Body of pancreas (tissue), 4 donors: Measurements from ENCODE around the gene TBX1. TPM values are rescaled to one million over a fixed set of nuclear protein-coding genes. Genes with fewer than 3 reads are reported as not detected.

Experiments used
- ATAC-seq: fragments of 150-250 bp; one replicate; pipeline ENCODE4 v1.9.1; 2016
- DNase-seq, 4 donors: peaks; one replicate each; pipeline ENCODE4 v3.0.0-alpha.2; 2019
- H3K27ac ChIP-seq, 4 donors: fragments of 200-600 bp; sonication (generic); 1 replicate in 3 of 4; 2 replicates in 1 of 4; pipeline versions ENCODE4 v1.5.1 to v1.6.1; 2016 to 2019; ENCODE audit warnings: mild to moderate bottlenecking in 1 of 4, mixed read lengths in 1 of 4, moderate library complexity in 1 of 4
- H3K27me3 ChIP-seq, 2 donors: fragments of 200-600 bp; sonication (generic); one replicate each; pipeline ENCODE4 v1.6.0; 2016; ENCODE audit warnings: mild to moderate bottlenecking in 1 of 2
- H3K36me3 ChIP-seq, 2 donors: fragments of 200-600 bp; sonication (generic); replicated peaks in 1 of 2; 2 replicates each; pipeline ENCODE4 v1.5.1; 2016; ENCODE audit warnings: low read depth in 2 of 2; ENCODE audit not compliant: insufficient read depth in 1 of 2
- H3K4me1 ChIP-seq: fragments of 200-600 bp; sonication (generic); one replicate; pipeline ENCODE4 v1.6.0; 2016
- H3K4me3 ChIP-seq, 2 donors: fragments of 200-600 bp; sonication (generic); 1 replicate in 1 of 2; 2 replicates in 1 of 2; pipeline ENCODE4 v1.5.1; 2016 to 2019
- H3K9me3 ChIP-seq, 3 donors: fragments of 200-600 bp; sonication (generic); 1 replicate in 2 of 3; 2 replicates in 1 of 3; pipeline ENCODE4 v1.5.1; 2016
- POLR2A ChIP-seq, 3 donors: fragments of 450-650 bp; IDR thresholded peaks; one replicate each; pipeline ENCODE4 v1.6.1; 2016; ENCODE audit warnings: antibody characterized with exemption in 3 of 3, mild to moderate bottlenecking in 2 of 3
- WGBS, 2 donors: methylation state at CpG; one replicate each; pipeline ENCODE4 v1.1.5; 2017; 5-methylcytosine and 5-hydroxymethylcytosine counted together
- intact Hi-C: fragments of 100-400 bp; cut with DNase I; formaldehyde crosslinking; loops from one replicate; pipeline ENCODE4 v1.15.1; 2023
- total RNA-seq, 2 donors: library from RNA; depleted of rRNA; stranded (reverse); fragments of >200 nt; gene quantifications; one replicate each; pipeline ENCODE4 v1.1.0, GENCODE V29; 2016
- TF ChIP-seq, protein P1 (sequence below), 7 experiments: fragments of 450-650 bp in 4 of 7; fragments of 200-600 bp in 3 of 7; sonication (generic) in 3 of 7; IDR thresholded peaks; one replicate each; pipeline ENCODE4 v1.5.1; 2016 to 2019; ENCODE audit warnings: antibody characterized with exemption in 7 of 7

The TBX1 gene
- total RNA-seq, 2 donors from 2014 or later: 1.0 TPM; not detected in 1

GRCh38 chr22:19733755-19734154, 26.8 kb upstream of the TBX1 start:
- DNase-seq (no peak), ATAC-seq (no peak)
- Histone ChIP-seq H3K27ac (no peak overlapping the region), H3K4me1 (peaks cover 13% of the 10 kb centered on the region), H3K4me3 (no peak overlapping the region), H3K36me3 (no peaks in the 10 kb centered on the region), H3K27me3 (no peaks in the 10 kb centered on the region), H3K9me3 (no peaks in the 10 kb centered on the region)
- no peak for TF ChIP-seq POLR2A (IDR thresholded peaks at IDR 0.05)
- TF ChIP-seq, protein P1, sequence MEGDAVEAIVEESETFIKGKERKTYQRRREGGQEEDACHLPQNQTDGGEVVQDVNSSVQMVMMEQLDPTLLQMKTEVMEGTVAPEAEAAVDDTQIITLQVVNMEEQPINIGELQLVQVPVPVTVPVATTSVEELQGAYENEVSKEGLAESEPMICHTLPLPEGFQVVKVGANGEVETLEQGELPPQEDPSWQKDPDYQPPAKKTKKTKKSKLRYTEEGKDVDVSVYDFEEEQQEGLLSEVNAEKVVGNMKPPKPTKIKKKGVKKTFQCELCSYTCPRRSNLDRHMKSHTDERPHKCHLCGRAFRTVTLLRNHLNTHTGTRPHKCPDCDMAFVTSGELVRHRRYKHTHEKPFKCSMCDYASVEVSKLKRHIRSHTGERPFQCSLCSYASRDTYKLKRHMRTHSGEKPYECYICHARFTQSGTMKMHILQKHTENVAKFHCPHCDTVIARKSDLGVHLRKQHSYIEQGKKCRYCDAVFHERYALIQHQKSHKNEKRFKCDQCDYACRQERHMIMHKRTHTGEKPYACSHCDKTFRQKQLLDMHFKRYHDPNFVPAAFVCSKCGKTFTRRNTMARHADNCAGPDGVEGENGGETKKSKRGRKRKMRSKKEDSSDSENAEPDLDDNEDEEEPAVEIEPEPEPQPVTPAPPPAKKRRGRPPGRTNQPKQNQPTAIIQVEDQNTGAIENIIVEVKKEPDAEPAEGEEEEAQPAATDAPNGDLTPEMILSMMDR (IDR thresholded peaks at IDR 0.05): no peak
- intact Hi-C loops: no loop called here
- 46 to 75% methylated on average over 5 of the region's 5 CpGs for WGBS, 2 donors

- DNase-seq: no peak
- intact Hi-C loops: no loop called here
- 78 to 80% methylated on average over 5 to 7 of the region's 7 CpGs for WGBS, 2 donors
- no peak overlapping the region for H3K4me3 ChIP-seq
- peaks cover 11% of the 10 kb centered on the region for H3K4me1 ChIP-seq
- H3K27ac ChIP-seq: no peak overlapping the region
- H3K27me3 ChIP-seq: no peaks in the 10 kb centered on the region
- no peaks in the 10 kb centered on the region for H3K36me3 ChIP-seq
- ATAC-seq: no peak
- TF ChIP-seq, protein P1 (IDR thresholded peaks at IDR 0.05): no peak
- TF ChIP-seq POLR2A (IDR thresholded peaks at IDR 0.05): no peak
- H3K9me3 ChIP-seq: no peaks in the 10 kb centered on the region
These were observed 26.4 kb upstream of the TBX1 start for GRCh38 chr22:19734163-19734562.

DNA sequence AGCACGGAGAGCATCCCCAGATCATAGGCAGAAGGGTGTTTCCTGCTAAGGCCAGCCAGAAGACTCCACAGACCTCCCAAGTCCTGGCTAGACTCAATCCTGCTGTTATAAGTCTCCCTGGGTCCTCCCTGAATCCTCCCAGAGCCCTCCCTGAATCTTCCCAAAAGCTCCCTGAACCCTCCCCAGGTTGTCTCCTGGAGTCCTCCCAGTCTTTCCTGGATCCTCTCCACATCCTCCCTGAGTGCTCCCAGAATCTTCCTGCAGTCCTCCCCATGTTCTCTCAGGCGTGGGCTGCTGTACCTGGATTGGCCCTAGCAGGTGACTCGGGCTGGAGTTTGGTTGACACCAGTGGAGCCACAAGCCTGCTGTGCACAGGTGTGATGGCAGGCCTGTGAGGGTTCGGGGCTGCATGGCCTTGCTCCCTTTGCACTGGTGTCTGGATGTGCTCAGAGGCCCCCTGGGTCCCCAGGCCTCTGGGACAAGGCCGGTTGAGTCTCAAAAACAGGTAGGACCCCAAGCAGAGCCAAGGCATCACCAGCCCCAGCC, 25.7 kb upstream of the TBX1 start:
- no peak for DNase-seq
- TF ChIP-seq POLR2A (IDR thresholded peaks at IDR 0.05): no peak
- TF ChIP-seq, protein P1 (IDR thresholded peaks at IDR 0.05): no peak
- Histone ChIP-seq H3K9me3 (no peaks in the 10 kb centered on the region), H3K4me3 (no peak overlapping the region), H3K36me3 (no peaks in the 10 kb centered on the region), H3K27me3 (no peaks in the 10 kb centered on the region), H3K4me1 (peaks cover 11% of the 10 kb centered on the region), H3K27ac (no peak overlapping the region)
- intact Hi-C loops: no loop called here
- no peak for ATAC-seq
- WGBS, 2 donors: 45 to 74% methylated on average over 2 to 5 of the region's 5 CpGs

- H3K4me3 ChIP-seq: no peak overlapping the region
- intact Hi-C loops: no loop called here
- no peaks in the 10 kb centered on the region for H3K27me3 ChIP-seq
- DNase-seq (no peak), ATAC-seq (no peak)
- no peak overlapping the region for H3K27ac ChIP-seq
- TF ChIP-seq, protein P1 (IDR thresholded peaks at IDR 0.05): no peak
- TF ChIP-seq POLR2A (IDR thresholded peaks at IDR 0.05): no peak
- no peaks in the 10 kb centered on the region for H3K9me3 ChIP-seq
- H3K36me3 ChIP-seq: no peaks in the 10 kb centered on the region
- 67 to 78% methylated on average over 18 to 21 of the region's 21 CpGs for WGBS, 2 donors
- peaks cover 3% of the 10 kb centered on the region for H3K4me1 ChIP-seq
These were observed 24.7 kb upstream of the TBX1 start for GRCh38 chr22:19735665-19736510.
